Liver (tissue), 9 donors: ENCODE measurements around the gene UNCX. TPM values are rescaled to one million over a fixed set of nuclear protein-coding genes. Genes with fewer than 3 reads are reported as not detected.
"Not testable (repeated sequence)": the region's sequence is repeated elsewhere in the genome, so short reads cannot be mapped to it uniquely, and the experiment has no call there.

ENCODE experiments used
- DNase-seq: peaks from one replicate; pipeline ENCODE4 v3.0.0-alpha.2; 2017; ENCODE audit warnings: low spot score
- H3K27ac ChIP-seq, 2 donors: one replicate each; pipeline ENCODE4 v1.7.0; 2013; ENCODE audit warnings: inconsistent platforms in 2 of 2, low read length in 2 of 2, control low read depth in 1 of 2, low read depth in 1 of 2, mild to moderate bottlenecking in 1 of 2
- H3K27me3 ChIP-seq, 4 donors: one replicate each; pipeline versions ENCODE4 v1.6.1 to v1.7.0; 2013; ENCODE audit warnings: low read length in 3 of 4, inconsistent platforms in 1 of 4, mild to moderate bottlenecking in 1 of 4, moderate library complexity in 1 of 4; ENCODE audit not compliant: control insufficient read depth in 4 of 4, insufficient read depth in 4 of 4
- H3K36me3 ChIP-seq, 4 donors: one replicate each; pipeline versions ENCODE4 v1.6.1 to v1.7.0; 2013; ENCODE audit warnings: low read length in 3 of 4, mild to moderate bottlenecking in 3 of 4, low read depth in 1 of 4, moderate library complexity in 1 of 4; ENCODE audit not compliant: control insufficient read depth in 4 of 4, insufficient read depth in 3 of 4
- H3K4me1 ChIP-seq, 4 donors: one replicate each; pipeline versions ENCODE4 v1.6.1 to v1.7.0; 2013; ENCODE audit warnings: low read length in 3 of 4, mild to moderate bottlenecking in 3 of 4, moderate library complexity in 1 of 4; ENCODE audit not compliant: control insufficient read depth in 4 of 4, insufficient read depth in 4 of 4
- H3K4me3 ChIP-seq, 3 donors: one replicate each; pipeline versions ENCODE4 v1.6.1 to v1.7.0; 2013; ENCODE audit warnings: low read length in 3 of 3, control low read depth in 1 of 3, low read depth in 1 of 3, mild to moderate bottlenecking in 1 of 3
- H3K9ac ChIP-seq, 2 donors: one replicate each; pipeline ENCODE4 v1.7.0; 2013; ENCODE audit warnings: low read length in 2 of 2, mild to moderate bottlenecking in 2 of 2, moderate library complexity in 2 of 2, control low read depth in 1 of 2, low read depth in 1 of 2
- H3K9me3 ChIP-seq, 4 donors: one replicate each; pipeline versions ENCODE4 v1.6.1 to v1.7.0; 2013; ENCODE audit warnings: low read length in 3 of 4; ENCODE audit not compliant: control insufficient read depth in 4 of 4
- EGR1 ChIP-seq, 2 donors: IDR thresholded peaks; 2 replicates each; pipeline ENCODE4 v1.6.1; 2016 to 2018; ENCODE audit warnings: antibody characterized with exemption in 2 of 2, low read depth in 2 of 2
- FOXA1 ChIP-seq: IDR thresholded peaks from 2 replicates; pipeline ENCODE4 v1.6.1; 2016; ENCODE audit warnings: antibody characterized with exemption
- FOXA2 ChIP-seq: IDR thresholded peaks from 2 replicates; pipeline ENCODE4 v1.6.1; 2016; ENCODE audit warnings: antibody characterized with exemption
- GABPA ChIP-seq, 2 donors: IDR thresholded peaks in 1 of 2; conservative IDR thresholded peaks in 1 of 2; 2 replicates each; pipeline ENCODE4 v1.6.1; 2016; ENCODE audit warnings: antibody characterized with exemption in 2 of 2, mild to moderate bottlenecking in 1 of 2, moderate library complexity in 1 of 2
- HNF4A ChIP-seq, 2 donors: conservative IDR thresholded peaks; 2 replicates each; pipeline ENCODE4 v1.6.1; 2016; ENCODE audit warnings: antibody characterized with exemption in 2 of 2, mild to moderate bottlenecking in 2 of 2
- HNF4G ChIP-seq: IDR thresholded peaks from 2 replicates; pipeline ENCODE4 v1.6.1; 2016; ENCODE audit warnings: antibody characterized with exemption
- JUND ChIP-seq, 2 donors: IDR thresholded peaks; 2 replicates each; pipeline ENCODE4 v1.6.1; 2016; ENCODE audit warnings: antibody characterized with exemption in 2 of 2
- NR2F2 ChIP-seq: IDR thresholded peaks from 2 replicates; pipeline ENCODE4 v1.6.1; 2016; ENCODE audit warnings: antibody characterized with exemption
- RAD21 ChIP-seq, 2 donors: IDR thresholded peaks; 2 replicates each; pipeline ENCODE4 v1.6.1; 2016; ENCODE audit warnings: antibody characterized with exemption in 2 of 2, mild to moderate bottlenecking in 2 of 2
- RXRA ChIP-seq, 2 donors: IDR thresholded peaks; 2 replicates each; pipeline ENCODE4 v1.6.1; 2017 to 2018; ENCODE audit warnings: antibody characterized with exemption in 2 of 2, mild to moderate bottlenecking in 1 of 2
- SP1 ChIP-seq: IDR thresholded peaks from 2 replicates; pipeline ENCODE4 v1.6.1; 2018; ENCODE audit warnings: antibody characterized with exemption, mild to moderate bottlenecking
- TAF1 ChIP-seq: conservative IDR thresholded peaks from 2 replicates; pipeline ENCODE4 v1.6.1; 2016; ENCODE audit warnings: antibody characterized with exemption, mild to moderate bottlenecking
- YY1 ChIP-seq: IDR thresholded peaks from 2 replicates; pipeline ENCODE4 v1.6.1; 2016; ENCODE audit warnings: antibody characterized with exemption, mild to moderate bottlenecking
- WGBS: extraction: QIAGEN DNeasy Blood & Tissue Kit; methylation state at CpG from one replicate; pipeline ENCODE4 v1.1.7; 2013; 5-methylcytosine and 5-hydroxymethylcytosine counted together
- polyA plus RNA-seq, 2 donors: library from polyadenylated mRNA; stranded (reverse) in 1 of 2; unstranded in 1 of 2; fragments of 200-250 nt in 1 of 2; fragments of >200 nt in 1 of 2; fragmentation: Nextera tagmentation in 1 of 2; extraction: Ambion mirVana in 1 of 2; gene quantifications; one replicate each; pipeline versions ENCODE4 v1.2.1 to v1.2.3, GENCODE V29; 2013 to 2015
- total RNA-seq, 2 donors: library from RNA; depleted of rRNA; stranded (reverse); fragments of >200 nt; gene quantifications; one replicate each; pipeline ENCODE4 v1.2.3, GENCODE V29; 2014
- TF ChIP-seq, protein P1 (sequence below): IDR thresholded peaks from 2 replicates; pipeline ENCODE4 v1.6.1; 2016; ENCODE audit warnings: antibody characterized with exemption, mild to moderate bottlenecking
- TF ChIP-seq, protein P2 (sequence below): IDR thresholded peaks from 2 replicates; pipeline ENCODE4 v1.6.1; 2016; ENCODE audit warnings: antibody characterized with exemption
- TF ChIP-seq, protein P3 (sequence below): IDR thresholded peaks from 2 replicates; pipeline ENCODE4 v1.6.1; 2016; ENCODE audit warnings: antibody characterized with exemption
- TF ChIP-seq, protein P4 (sequence below): IDR thresholded peaks from 2 replicates; pipeline ENCODE4 v1.6.1; 2016; ENCODE audit warnings: antibody characterized with exemption
- TF ChIP-seq, protein P5 (sequence below): fragments of 150-350 bp; IDR thresholded peaks from 2 replicates; pipeline ENCODE4 v1.5.1; 2017; ENCODE audit warnings: improper control_type of control experiment, low read depth, low read length; ENCODE audit not compliant: missing input control
- donor health status: healthy.
- donor health status: healthy.
- donor health status: healthy.
- donor health status: healthy.
- donor health status: healthy.

The UNCX gene
- total and polyA plus RNA-seq, 4 donors: not detected

DNA sequence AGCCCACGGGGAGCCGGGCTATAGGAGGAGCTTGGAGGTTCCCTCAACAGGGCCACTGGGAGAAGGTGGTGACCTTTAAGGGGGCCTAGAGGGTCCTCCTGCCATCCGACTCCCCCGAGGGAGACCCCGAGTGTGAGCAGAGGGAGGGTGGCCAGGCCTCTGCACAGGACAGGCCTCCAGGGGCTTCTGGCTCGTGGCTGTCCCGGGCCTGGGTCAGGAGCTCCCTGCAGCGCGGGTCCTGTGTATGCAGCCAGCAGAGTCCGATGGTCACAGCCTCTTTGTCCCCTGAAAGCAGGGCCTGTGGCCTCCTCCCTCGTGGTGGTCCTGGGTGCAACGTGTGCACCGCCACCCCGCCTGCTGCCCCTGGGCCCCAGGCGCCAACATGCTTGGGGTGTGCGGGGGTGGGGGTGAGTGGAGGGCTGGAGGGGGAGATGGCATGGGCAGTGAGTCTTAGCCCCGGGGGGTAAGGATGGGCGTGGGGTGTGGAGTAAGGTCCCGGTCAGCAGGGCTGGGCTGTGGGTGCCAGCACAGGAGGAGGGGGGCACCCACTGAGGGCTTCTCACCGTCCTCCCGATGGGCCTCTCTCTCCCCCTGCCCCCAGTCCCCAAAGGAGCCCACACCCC is 27.1 kb downstream of the UNCX start (continued):
- TF ChIP-seq, protein P1, sequence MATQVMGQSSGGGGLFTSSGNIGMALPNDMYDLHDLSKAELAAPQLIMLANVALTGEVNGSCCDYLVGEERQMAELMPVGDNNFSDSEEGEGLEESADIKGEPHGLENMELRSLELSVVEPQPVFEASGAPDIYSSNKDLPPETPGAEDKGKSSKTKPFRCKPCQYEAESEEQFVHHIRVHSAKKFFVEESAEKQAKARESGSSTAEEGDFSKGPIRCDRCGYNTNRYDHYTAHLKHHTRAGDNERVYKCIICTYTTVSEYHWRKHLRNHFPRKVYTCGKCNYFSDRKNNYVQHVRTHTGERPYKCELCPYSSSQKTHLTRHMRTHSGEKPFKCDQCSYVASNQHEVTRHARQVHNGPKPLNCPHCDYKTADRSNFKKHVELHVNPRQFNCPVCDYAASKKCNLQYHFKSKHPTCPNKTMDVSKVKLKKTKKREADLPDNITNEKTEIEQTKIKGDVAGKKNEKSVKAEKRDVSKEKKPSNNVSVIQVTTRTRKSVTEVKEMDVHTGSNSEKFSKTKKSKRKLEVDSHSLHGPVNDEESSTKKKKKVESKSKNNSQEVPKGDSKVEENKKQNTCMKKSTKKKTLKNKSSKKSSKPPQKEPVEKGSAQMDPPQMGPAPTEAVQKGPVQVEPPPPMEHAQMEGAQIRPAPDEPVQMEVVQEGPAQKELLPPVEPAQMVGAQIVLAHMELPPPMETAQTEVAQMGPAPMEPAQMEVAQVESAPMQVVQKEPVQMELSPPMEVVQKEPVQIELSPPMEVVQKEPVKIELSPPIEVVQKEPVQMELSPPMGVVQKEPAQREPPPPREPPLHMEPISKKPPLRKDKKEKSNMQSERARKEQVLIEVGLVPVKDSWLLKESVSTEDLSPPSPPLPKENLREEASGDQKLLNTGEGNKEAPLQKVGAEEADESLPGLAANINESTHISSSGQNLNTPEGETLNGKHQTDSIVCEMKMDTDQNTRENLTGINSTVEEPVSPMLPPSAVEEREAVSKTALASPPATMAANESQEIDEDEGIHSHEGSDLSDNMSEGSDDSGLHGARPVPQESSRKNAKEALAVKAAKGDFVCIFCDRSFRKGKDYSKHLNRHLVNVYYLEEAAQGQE: no peak
- TF ChIP-seq NR2F2: no peak
- no peak for TF ChIP-seq GABPA (IDR thresholded peaks at IDR 0.05 in 1 of 2, conservative IDR thresholded peaks at IDR 0.05 in 1 of 2)
- no peak for TF ChIP-seq RXRA (IDR thresholded peaks at IDR 0.05)
- no peak for TF ChIP-seq HNF4G
- TF ChIP-seq, protein P2, sequence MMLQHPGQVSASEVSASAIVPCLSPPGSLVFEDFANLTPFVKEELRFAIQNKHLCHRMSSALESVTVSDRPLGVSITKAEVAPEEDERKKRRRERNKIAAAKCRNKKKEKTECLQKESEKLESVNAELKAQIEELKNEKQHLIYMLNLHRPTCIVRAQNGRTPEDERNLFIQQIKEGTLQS: no peak

DNA sequence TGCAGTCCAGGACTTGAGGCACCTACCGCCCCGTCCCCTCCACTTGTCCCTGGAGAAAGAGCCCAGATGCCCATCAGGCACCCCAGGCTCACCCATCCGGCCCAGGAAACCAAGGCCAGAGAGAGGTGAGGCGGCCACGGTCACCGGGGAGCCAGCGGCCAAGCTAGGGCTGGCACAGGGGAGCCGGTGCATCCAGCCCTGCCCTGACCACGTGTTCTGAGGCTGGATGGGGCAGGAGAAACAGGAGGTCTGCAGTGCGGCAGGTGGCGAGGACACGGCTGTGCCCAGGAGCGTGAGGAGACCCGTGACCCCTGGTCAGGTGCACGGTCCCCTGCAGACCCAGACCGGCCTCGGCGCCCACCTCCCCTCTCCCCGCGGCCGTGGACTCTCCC is 27.6 kb downstream of the UNCX start:
- WGBS: 53% methylated on average over 21 of the region's 21 CpGs
- peaks cover 0 to 19% (median 2%) of the 10 kb centered on the region in 4 donors for H3K27me3 ChIP-seq

DNA sequence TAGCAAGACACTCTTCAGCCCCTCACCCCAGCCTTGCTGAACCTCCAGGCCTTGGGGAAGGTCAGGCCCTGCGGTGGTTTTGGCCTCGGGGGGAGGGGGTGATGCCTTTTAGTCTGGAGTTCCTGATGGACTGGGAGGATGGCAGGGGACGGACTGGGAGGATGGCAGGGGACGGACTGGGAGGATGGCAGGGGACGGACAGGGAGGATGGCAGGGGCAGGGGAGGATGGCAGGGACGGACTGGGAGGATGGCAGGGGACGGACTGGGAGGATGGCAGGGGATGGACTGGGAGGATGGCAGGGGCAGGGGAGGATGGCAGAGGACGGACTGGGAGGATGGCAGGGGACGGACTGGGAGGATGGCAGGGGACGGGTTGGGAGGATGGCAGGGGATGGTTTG is 28.4 kb downstream of the UNCX start:
- not testable (repeated sequence) for H3K4me3 ChIP-seq, H3K36me3 ChIP-seq, H3K4me1 ChIP-seq, H3K9ac ChIP-seq, DNase-seq, H3K9me3 ChIP-seq, H3K27ac ChIP-seq
- 63% methylated on average over 10 of the region's 10 CpGs for WGBS
- peaks cover 0 to 19% (median 0%) of the 10 kb centered on the region in 4 donors for H3K27me3 ChIP-seq

More for the DNA sequence above, 27.6 kb downstream of the UNCX start:
- no peak overlapping the region for H3K4me3 ChIP-seq
- no peak for DNase-seq
- H3K27ac ChIP-seq: no peak overlapping the region
- H3K9ac ChIP-seq: no peak overlapping the region
- H3K4me1 ChIP-seq: no peaks in the 10 kb centered on the region
- TF ChIP-seq JUND (IDR thresholded peaks at IDR 0.05) (no peak), SP1 (no peak), HNF4A (conservative IDR thresholded peaks at IDR 0.05) (no peak), TAF1 (no peak), EGR1 (IDR thresholded peaks at IDR 0.05; ENCODE audit: low read depth in 2 of 2) (no peak), RXRA (IDR thresholded peaks at IDR 0.05) (no peak), GABPA (IDR thresholded peaks at IDR 0.05 in 1 of 2, conservative IDR thresholded peaks at IDR 0.05 in 1 of 2) (no peak)
- TF ChIP-seq, protein P3, sequence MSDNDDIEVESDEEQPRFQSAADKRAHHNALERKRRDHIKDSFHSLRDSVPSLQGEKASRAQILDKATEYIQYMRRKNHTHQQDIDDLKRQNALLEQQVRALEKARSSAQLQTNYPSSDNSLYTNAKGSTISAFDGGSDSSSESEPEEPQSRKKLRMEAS: no peak
- H3K9me3 ChIP-seq: no peaks in the 10 kb centered on the region
- no peaks in the 10 kb centered on the region for H3K36me3 ChIP-seq

DNA sequence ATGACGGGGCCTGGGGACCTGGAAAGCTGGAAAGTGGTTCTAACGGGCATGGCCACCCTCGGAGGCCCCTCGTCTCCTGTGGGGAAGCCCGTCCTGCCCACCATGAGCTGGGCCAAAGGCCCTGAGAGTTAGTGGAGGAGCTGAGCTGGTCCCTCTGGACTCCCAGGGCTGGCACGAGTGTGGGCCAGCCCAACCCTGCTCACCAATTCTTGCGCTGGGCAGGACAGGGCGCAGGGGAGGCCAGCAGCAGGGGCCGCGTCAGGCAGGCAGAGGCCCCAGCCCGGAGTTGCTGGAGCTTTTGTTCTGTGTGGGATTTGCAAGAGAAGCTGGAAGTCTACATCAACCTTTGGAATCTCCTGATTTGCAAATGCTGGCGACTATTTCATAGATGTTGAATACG is 29.8 kb downstream of the UNCX start:
- H3K27me3 ChIP-seq: peaks cover 0 to 15% (median 1%) of the 10 kb centered on the region in 4 donors
- H3K9ac ChIP-seq: no peak overlapping the region
- no peak overlapping the region for H3K27ac ChIP-seq
- no peaks in the 10 kb centered on the region for H3K4me1 ChIP-seq
- H3K9me3 ChIP-seq: no peaks in the 10 kb centered on the region
- no peak overlapping the region for H3K4me3 ChIP-seq
- no peak for DNase-seq
- H3K36me3 ChIP-seq: no peaks in the 10 kb centered on the region
- WGBS: 71% methylated on average over 13 of the region's 13 CpGs
- no peak for TF ChIP-seq GABPA (IDR thresholded peaks at IDR 0.05 in 1 of 2, conservative IDR thresholded peaks at IDR 0.05 in 1 of 2)
- TF ChIP-seq YY1: no peak
- no peak for TF ChIP-seq JUND (IDR thresholded peaks at IDR 0.05)
- TF ChIP-seq, protein P3: no peak
- no peak for TF ChIP-seq EGR1 (IDR thresholded peaks at IDR 0.05; ENCODE audit: low read depth in 2 of 2)
- no peak for TF ChIP-seq FOXA1
- no peak for TF ChIP-seq SP1
- TF ChIP-seq TAF1: no peak
- TF ChIP-seq RXRA (IDR thresholded peaks at IDR 0.05): no peak
- no peak for TF ChIP-seq FOXA2
- TF ChIP-seq RAD21 (IDR thresholded peaks at IDR 0.05): no peak
- TF ChIP-seq, protein P4, sequence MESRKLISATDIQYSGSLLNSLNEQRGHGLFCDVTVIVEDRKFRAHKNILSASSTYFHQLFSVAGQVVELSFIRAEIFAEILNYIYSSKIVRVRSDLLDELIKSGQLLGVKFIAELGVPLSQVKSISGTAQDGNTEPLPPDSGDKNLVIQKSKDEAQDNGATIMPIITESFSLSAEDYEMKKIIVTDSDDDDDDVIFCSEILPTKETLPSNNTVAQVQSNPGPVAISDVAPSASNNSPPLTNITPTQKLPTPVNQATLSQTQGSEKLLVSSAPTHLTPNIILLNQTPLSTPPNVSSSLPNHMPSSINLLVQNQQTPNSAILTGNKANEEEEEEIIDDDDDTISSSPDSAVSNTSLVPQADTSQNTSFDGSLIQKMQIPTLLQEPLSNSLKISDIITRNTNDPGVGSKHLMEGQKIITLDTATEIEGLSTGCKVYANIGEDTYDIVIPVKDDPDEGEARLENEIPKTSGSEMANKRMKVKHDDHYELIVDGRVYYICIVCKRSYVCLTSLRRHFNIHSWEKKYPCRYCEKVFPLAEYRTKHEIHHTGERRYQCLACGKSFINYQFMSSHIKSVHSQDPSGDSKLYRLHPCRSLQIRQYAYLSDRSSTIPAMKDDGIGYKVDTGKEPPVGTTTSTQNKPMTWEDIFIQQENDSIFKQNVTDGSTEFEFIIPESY: no peak
- TF ChIP-seq, protein P5, sequence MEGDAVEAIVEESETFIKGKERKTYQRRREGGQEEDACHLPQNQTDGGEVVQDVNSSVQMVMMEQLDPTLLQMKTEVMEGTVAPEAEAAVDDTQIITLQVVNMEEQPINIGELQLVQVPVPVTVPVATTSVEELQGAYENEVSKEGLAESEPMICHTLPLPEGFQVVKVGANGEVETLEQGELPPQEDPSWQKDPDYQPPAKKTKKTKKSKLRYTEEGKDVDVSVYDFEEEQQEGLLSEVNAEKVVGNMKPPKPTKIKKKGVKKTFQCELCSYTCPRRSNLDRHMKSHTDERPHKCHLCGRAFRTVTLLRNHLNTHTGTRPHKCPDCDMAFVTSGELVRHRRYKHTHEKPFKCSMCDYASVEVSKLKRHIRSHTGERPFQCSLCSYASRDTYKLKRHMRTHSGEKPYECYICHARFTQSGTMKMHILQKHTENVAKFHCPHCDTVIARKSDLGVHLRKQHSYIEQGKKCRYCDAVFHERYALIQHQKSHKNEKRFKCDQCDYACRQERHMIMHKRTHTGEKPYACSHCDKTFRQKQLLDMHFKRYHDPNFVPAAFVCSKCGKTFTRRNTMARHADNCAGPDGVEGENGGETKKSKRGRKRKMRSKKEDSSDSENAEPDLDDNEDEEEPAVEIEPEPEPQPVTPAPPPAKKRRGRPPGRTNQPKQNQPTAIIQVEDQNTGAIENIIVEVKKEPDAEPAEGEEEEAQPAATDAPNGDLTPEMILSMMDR: no peak
